Measurements from ENCODE around the gene STEAP1B.
"Not testable (repeated sequence)": the region's sequence is repeated elsewhere in the genome, so short reads cannot be mapped to it uniquely, and the experiment has no call there.

The STEAP1B gene

DNA sequence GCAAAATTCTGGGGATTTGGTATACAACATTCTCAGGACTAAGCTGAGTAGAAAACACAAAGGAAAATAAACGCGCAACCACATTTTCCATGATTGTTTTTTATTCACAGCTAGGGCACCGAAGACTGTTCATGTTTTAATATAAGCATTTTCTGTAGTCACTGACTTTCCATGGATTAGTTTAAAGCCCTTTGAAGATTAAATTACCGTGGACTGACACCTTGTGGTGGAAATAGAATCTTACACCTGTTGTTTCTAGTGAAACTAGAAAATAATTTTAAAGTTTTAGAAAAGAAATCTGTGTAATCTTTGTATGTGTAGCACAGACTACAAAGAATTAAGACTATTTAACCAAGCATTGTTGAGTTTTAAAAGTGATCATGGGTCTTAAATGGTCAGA is 1.3 kb upstream of the STEAP1B start:
- H2AFZ ChIP-seq (ENCODE audit: low read length); H3K9me3 ChIP-seq (ENCODE audit: insufficient read depth, low read depth, low read length); H3K36me3 ChIP-seq (ENCODE audit: insufficient read depth, low read length); H3K9me2 ChIP-seq (replicated peaks; ENCODE audit: low read depth, low read length); H3K4me3 ChIP-seq (ENCODE audit: low read length, poor library complexity, severe bottlenecking); H3K4me1 ChIP-seq (ENCODE audit: insufficient read depth, low read length, poor library complexity, severe bottlenecking); H3K79me2 ChIP-seq (ENCODE audit: insufficient read depth, low read length); H3K9ac ChIP-seq (ENCODE audit: low read depth, low read length, poor library complexity, severe bottlenecking); H3F3A ChIP-seq (ENCODE audit: low read depth); H4K20me1 ChIP-seq (ENCODE audit: insufficient read depth, low read length, poor library complexity, severe bottlenecking); H3K27me3 ChIP-seq (ENCODE audit: insufficient read depth, low read length, poor library complexity, severe bottlenecking); H3K4me2 ChIP-seq (ENCODE audit: low read depth, low read length, poor library complexity, severe bottlenecking): not testable (repeated sequence)
- TF ChIP-seq, protein P1, sequence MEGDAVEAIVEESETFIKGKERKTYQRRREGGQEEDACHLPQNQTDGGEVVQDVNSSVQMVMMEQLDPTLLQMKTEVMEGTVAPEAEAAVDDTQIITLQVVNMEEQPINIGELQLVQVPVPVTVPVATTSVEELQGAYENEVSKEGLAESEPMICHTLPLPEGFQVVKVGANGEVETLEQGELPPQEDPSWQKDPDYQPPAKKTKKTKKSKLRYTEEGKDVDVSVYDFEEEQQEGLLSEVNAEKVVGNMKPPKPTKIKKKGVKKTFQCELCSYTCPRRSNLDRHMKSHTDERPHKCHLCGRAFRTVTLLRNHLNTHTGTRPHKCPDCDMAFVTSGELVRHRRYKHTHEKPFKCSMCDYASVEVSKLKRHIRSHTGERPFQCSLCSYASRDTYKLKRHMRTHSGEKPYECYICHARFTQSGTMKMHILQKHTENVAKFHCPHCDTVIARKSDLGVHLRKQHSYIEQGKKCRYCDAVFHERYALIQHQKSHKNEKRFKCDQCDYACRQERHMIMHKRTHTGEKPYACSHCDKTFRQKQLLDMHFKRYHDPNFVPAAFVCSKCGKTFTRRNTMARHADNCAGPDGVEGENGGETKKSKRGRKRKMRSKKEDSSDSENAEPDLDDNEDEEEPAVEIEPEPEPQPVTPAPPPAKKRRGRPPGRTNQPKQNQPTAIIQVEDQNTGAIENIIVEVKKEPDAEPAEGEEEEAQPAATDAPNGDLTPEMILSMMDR (conservative IDR thresholded peaks at IDR 0.05; ENCODE audit: low read length): peak; percentile 48

GRCh38 chr7:22499044-22499443 is 944 bp downstream of the STEAP1B start:
- Histone ChIP-seq H3K36me3 (ENCODE audit: insufficient read depth, low read length) (no peaks in the 10 kb centered on the region), H3K27me3 (ENCODE audit: insufficient read depth, low read length, poor library complexity, severe bottlenecking) (no peaks in the 10 kb centered on the region), H3K4me3 (ENCODE audit: low read length, poor library complexity, severe bottlenecking) (peak overlapping the region; percentile 73), H4K20me1 (ENCODE audit: insufficient read depth, low read length, poor library complexity, severe bottlenecking) (no peaks in the 10 kb centered on the region), H3K4me2 (ENCODE audit: low read depth, low read length, poor library complexity, severe bottlenecking) (peak overlapping the region; percentile 81), H3K9ac (ENCODE audit: low read depth, low read length, poor library complexity, severe bottlenecking) (peak overlapping the region; percentile 78), H2AFZ (ENCODE audit: low read length) (no peak overlapping the region), H3K79me2 (ENCODE audit: insufficient read depth, low read length) (no peaks in the 10 kb centered on the region), H3K9me2 (replicated peaks; ENCODE audit: low read depth, low read length) (no peaks in the 10 kb centered on the region), H3K4me1 (ENCODE audit: insufficient read depth, low read length, poor library complexity, severe bottlenecking) (peaks cover 2% of the 10 kb centered on the region), H3F3A (ENCODE audit: low read depth) (no peaks in the 10 kb centered on the region), H3K9me3 (ENCODE audit: insufficient read depth, low read depth, low read length) (no peaks in the 10 kb centered on the region)
- TF ChIP-seq, protein P1 (conservative IDR thresholded peaks at IDR 0.05; ENCODE audit: low read length): no peak
- TF ChIP-seq EZH2phosphoT487 (IDR thresholded peaks at IDR 0.05; ENCODE audit: borderline replicate concordance): no peak

- H3K4me3 ChIP-seq (ENCODE audit: low read length, poor library complexity, severe bottlenecking); H3K27me3 ChIP-seq (ENCODE audit: insufficient read depth, low read length, poor library complexity, severe bottlenecking); H3F3A ChIP-seq (ENCODE audit: low read depth); H3K79me2 ChIP-seq (ENCODE audit: insufficient read depth, low read length); H3K36me3 ChIP-seq (ENCODE audit: insufficient read depth, low read length); H3K9ac ChIP-seq (ENCODE audit: low read depth, low read length, poor library complexity, severe bottlenecking); H2AFZ ChIP-seq (ENCODE audit: low read length); H3K4me1 ChIP-seq (ENCODE audit: insufficient read depth, low read length, poor library complexity, severe bottlenecking); H3K9me2 ChIP-seq (replicated peaks; ENCODE audit: low read depth, low read length); H3K4me2 ChIP-seq (ENCODE audit: low read depth, low read length, poor library complexity, severe bottlenecking); H3K9me3 ChIP-seq (ENCODE audit: insufficient read depth, low read depth, low read length); H4K20me1 ChIP-seq (ENCODE audit: insufficient read depth, low read length, poor library complexity, severe bottlenecking): not testable (repeated sequence)
These were observed 3.1 kb downstream of the STEAP1B start for GRCh38 chr7:22496912-22497311.

- H3K9ac ChIP-seq (ENCODE audit: low read depth, low read length, poor library complexity, severe bottlenecking); H3K4me2 ChIP-seq (ENCODE audit: low read depth, low read length, poor library complexity, severe bottlenecking); H3K27me3 ChIP-seq (ENCODE audit: insufficient read depth, low read length, poor library complexity, severe bottlenecking); H3K4me1 ChIP-seq (ENCODE audit: insufficient read depth, low read length, poor library complexity, severe bottlenecking); H4K20me1 ChIP-seq (ENCODE audit: insufficient read depth, low read length, poor library complexity, severe bottlenecking); H3K36me3 ChIP-seq (ENCODE audit: insufficient read depth, low read length); H3K9me2 ChIP-seq (replicated peaks; ENCODE audit: low read depth, low read length); H2AFZ ChIP-seq (ENCODE audit: low read length); H3K4me3 ChIP-seq (ENCODE audit: low read length, poor library complexity, severe bottlenecking); H3F3A ChIP-seq (ENCODE audit: low read depth); H3K79me2 ChIP-seq (ENCODE audit: insufficient read depth, low read length); H3K9me3 ChIP-seq (ENCODE audit: insufficient read depth, low read depth, low read length): not testable (repeated sequence)
These were observed 3.6 kb downstream of the STEAP1B start for GRCh38 chr7:22496296-22496888.

- not testable (repeated sequence) for H3K4me1 ChIP-seq (ENCODE audit: insufficient read depth, low read length, poor library complexity, severe bottlenecking); H3K9me2 ChIP-seq (replicated peaks; ENCODE audit: low read depth, low read length); H3K27me3 ChIP-seq (ENCODE audit: insufficient read depth, low read length, poor library complexity, severe bottlenecking); H3K9me3 ChIP-seq (ENCODE audit: insufficient read depth, low read depth, low read length); H3K79me2 ChIP-seq (ENCODE audit: insufficient read depth, low read length); H3K4me2 ChIP-seq (ENCODE audit: low read depth, low read length, poor library complexity, severe bottlenecking); H3K4me3 ChIP-seq (ENCODE audit: low read length, poor library complexity, severe bottlenecking); H3K36me3 ChIP-seq (ENCODE audit: insufficient read depth, low read length); H3F3A ChIP-seq (ENCODE audit: low read depth); H4K20me1 ChIP-seq (ENCODE audit: insufficient read depth, low read length, poor library complexity, severe bottlenecking); H3K9ac ChIP-seq (ENCODE audit: low read depth, low read length, poor library complexity, severe bottlenecking); H2AFZ ChIP-seq (ENCODE audit: low read length)
These were observed 6.6 kb downstream of the STEAP1B start for GRCh38 chr7:22493160-22493925.
